SK-N-DZ (cell line): ENCODE measurements around the gene TRPM4. TPM values are rescaled to one million over a fixed set of nuclear protein-coding genes. Genes with fewer than 3 reads are reported as not detected.
"Not testable (repeated sequence)": the region's sequence is repeated elsewhere in the genome, so short reads cannot be mapped to it uniquely, and the experiment has no call there.

Experiments
- DNase-seq: peaks from one replicate; pipeline ENCODE4 v3.0.0-alpha.2; 2015; ENCODE audit warnings: low spot score
- polyA plus RNA-seq, 2 experiments: library from polyadenylated mRNA; depleted of rRNA; stranded (reverse); fragments of >200 nt; gene quantifications; 2 replicates each; pipeline ENCODE4 v1.2.3, GENCODE V29; 2014

The TRPM4 gene
- 0.16 and 0.82 TPM in 2 replicates for polyA plus RNA-seq (2014; cell fraction: cytosol; rRNA removed)
- polyA plus RNA-seq (2014; cell fraction: nucleus; rRNA removed) = 0.40 and 0.70 TPM in 2 replicates

GRCh38 chr19:49157445-49158224, at the start of gene TRPM4:
Gene TRPM4, plus strand, starts transcription at chr19:49157792. Its CDS starts 75 bp downstream, at chr19:49157867.
- peak; percentile 63 for DNase-seq

GRCh38 chr19:49109051-49109450, 48.5 kb upstream of the TRPM4 start:
- no peak for DNase-seq

GRCh38 chr19:49109569-49110233, 47.9 kb upstream of the TRPM4 start:
- DNase-seq = no peak

GRCh38 chr19:49110567-49110966, 47.0 kb upstream of the TRPM4 start:
- DNase-seq = no peak

GRCh38 chr19:49111218-49111998, 46.2 kb upstream of the TRPM4 start:
- DNase-seq = no peak

- peak; percentile 70 for DNase-seq
Observed at GRCh38 chr19:49113762-49114629, 43.6 kb upstream of the TRPM4 start, which contains the start of gene LIN7B. Gene LIN7B, plus strand, starts transcription at chr19:49114370. Its CDS starts 35 bp downstream, at chr19:49114405.

- peak; percentile 76 for DNase-seq
Observed at GRCh38 chr19:49114630-49115363, 42.8 kb upstream of the TRPM4 start.

GRCh38 chr19:49116544-49116943, 41.0 kb upstream of the TRPM4 start:
- no peak for DNase-seq

GRCh38 chr19:49117677-49118564, 39.7 kb upstream of the TRPM4 start:
- no peak for DNase-seq

- DNase-seq = peak; percentile 84
Observed at GRCh38 chr19:49118565-49119410, 38.8 kb upstream of the TRPM4 start, which contains the start of gene C19orf73. Gene C19orf73, minus strand, starts transcription at chr19:49119143. Its CDS starts 121 bp downstream, at chr19:49119022.

GRCh38 chr19:49119411-49120324, 37.9 kb upstream of the TRPM4 start, which contains the start of gene PPFIA3:
Gene PPFIA3, plus strand, starts transcription at chr19:49119544. Its CDS starts 8,330 bp downstream, at chr19:49127874.
- DNase-seq = no peak

GRCh38 chr19:49120325-49120683, 37.3 kb upstream of the TRPM4 start:
- no peak for DNase-seq

GRCh38 chr19:49120868-49121267, 36.7 kb upstream of the TRPM4 start:
- no peak for DNase-seq

- DNase-seq = not testable (repeated sequence)
Observed at GRCh38 chr19:49121841-49122240, 35.8 kb upstream of the TRPM4 start.

GRCh38 chr19:49123285-49123684, 34.3 kb upstream of the TRPM4 start:
- not testable (repeated sequence) for DNase-seq

- DNase-seq = no peak
Observed at GRCh38 chr19:49125025-49125731, 32.4 kb upstream of the TRPM4 start.
